ENCODE results near the gene C11orf65.

- TF ChIP-seq, protein P1, sequence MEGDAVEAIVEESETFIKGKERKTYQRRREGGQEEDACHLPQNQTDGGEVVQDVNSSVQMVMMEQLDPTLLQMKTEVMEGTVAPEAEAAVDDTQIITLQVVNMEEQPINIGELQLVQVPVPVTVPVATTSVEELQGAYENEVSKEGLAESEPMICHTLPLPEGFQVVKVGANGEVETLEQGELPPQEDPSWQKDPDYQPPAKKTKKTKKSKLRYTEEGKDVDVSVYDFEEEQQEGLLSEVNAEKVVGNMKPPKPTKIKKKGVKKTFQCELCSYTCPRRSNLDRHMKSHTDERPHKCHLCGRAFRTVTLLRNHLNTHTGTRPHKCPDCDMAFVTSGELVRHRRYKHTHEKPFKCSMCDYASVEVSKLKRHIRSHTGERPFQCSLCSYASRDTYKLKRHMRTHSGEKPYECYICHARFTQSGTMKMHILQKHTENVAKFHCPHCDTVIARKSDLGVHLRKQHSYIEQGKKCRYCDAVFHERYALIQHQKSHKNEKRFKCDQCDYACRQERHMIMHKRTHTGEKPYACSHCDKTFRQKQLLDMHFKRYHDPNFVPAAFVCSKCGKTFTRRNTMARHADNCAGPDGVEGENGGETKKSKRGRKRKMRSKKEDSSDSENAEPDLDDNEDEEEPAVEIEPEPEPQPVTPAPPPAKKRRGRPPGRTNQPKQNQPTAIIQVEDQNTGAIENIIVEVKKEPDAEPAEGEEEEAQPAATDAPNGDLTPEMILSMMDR (IDR thresholded peaks at IDR 0.05) = no peak
- no peak for TF ChIP-seq POLR2A (IDR thresholded peaks at IDR 0.05)
Measured at GRCh38 chr11:108364159-108364558, 103.2 kb downstream of the C11orf65 start.

Data from ovary (tissue), 3 donors.